ENCODE data around the gene TTC34. TPM values are rescaled to one million over a fixed set of nuclear protein-coding genes. Genes with fewer than 3 reads are reported as not detected.

The TTC34 gene
- total RNA-seq, 4 donors from 2014 or later: not detected

GRCh38 chr1:2590233-2591141 is 211.0 kb downstream of the TTC34 start:
- TF ChIP-seq CTCF (IDR thresholded peaks at IDR 0.05 in 4 of 5, conservative IDR thresholded peaks at IDR 0.05 in 1 of 5): no peak
- no peak for TF ChIP-seq POLR2A (IDR thresholded peaks at IDR 0.05)
- Histone ChIP-seq H3K27ac (no peak overlapping the region), H3K27me3 (peaks cover 3 to 24% (median 5%) of the 10 kb centered on the region in 3 donors), H3K36me3 (no peaks in the 10 kb centered on the region), H3K4me1 (peaks cover 1 to 10% of the 10 kb centered on the region in 2 donors), H3K4me3 (no peak overlapping the region), H3K9me3 (no peaks in the 10 kb centered on the region)
- in situ Hi-C loops (cut with MboI; ENCODE audit: low sequenced_read_pairs in 4 of 4): loop anchor here in 2 of 4 donors (25.0 kb wide), 1 partner anchor 403 kb away; the partner anchor contains the start of gene FAAP20 (in 2 of the 2)
- no peak for DNase-seq
- intact Hi-C loops (cut with DNase I; ENCODE audit: low total_unique reads): no loop called here
- no peak for ATAC-seq

GRCh38 chr1:2589431-2590232 is 211.9 kb downstream of the TTC34 start:
- peaks cover 3 to 16% (median 5%) of the 10 kb centered on the region in 3 donors for H3K27me3 ChIP-seq
- H3K36me3 ChIP-seq: no peaks in the 10 kb centered on the region
- ATAC-seq (no peak), DNase-seq (no peak)
- TF ChIP-seq CTCF (IDR thresholded peaks at IDR 0.05 in 4 of 5, conservative IDR thresholded peaks at IDR 0.05 in 1 of 5) (no peak), POLR2A (IDR thresholded peaks at IDR 0.05) (no peak)
- no peak overlapping the region for H3K27ac ChIP-seq
- intact Hi-C loops (cut with DNase I; ENCODE audit: low total_unique reads): loop anchor here (5.0 kb wide), 1 partner anchor 392 kb away; no protein-coding TSS in a partner anchor
- in situ Hi-C loops (cut with MboI; ENCODE audit: low sequenced_read_pairs in 4 of 4): loop anchor here in 2 of 4 donors (25.0 kb wide), 1 partner anchor 402 kb away; the partner anchor contains the start of gene FAAP20 (in 2 of the 2)
- H3K9me3 ChIP-seq: no peaks in the 10 kb centered on the region
- no peak overlapping the region for H3K4me3 ChIP-seq
- peaks cover 10 to 17% of the 10 kb centered on the region in 2 donors for H3K4me1 ChIP-seq

GRCh38 chr1:2588661-2589430 is 212.6 kb downstream of the TTC34 start:
- in situ Hi-C loops (cut with MboI; ENCODE audit: low sequenced_read_pairs in 4 of 4): loop anchor here in 2 of 4 donors (25.0 kb wide), 1 partner anchor 402 kb away; the partner anchor contains the start of gene FAAP20 (in 2 of the 2)
- Histone ChIP-seq H3K27me3 (peaks cover 0 to 10% (median 3%) of the 10 kb centered on the region in 3 donors), H3K27ac (no peak overlapping the region), H3K4me1 (peaks cover 11 to 17% of the 10 kb centered on the region in 2 donors), H3K9me3 (no peaks in the 10 kb centered on the region), H3K36me3 (no peaks in the 10 kb centered on the region), H3K4me3 (no peak overlapping the region)
- intact Hi-C loops (cut with DNase I; ENCODE audit: low total_unique reads): loop anchor here (5.0 kb wide), 1 partner anchor 392 kb away; no protein-coding TSS in a partner anchor
- DNase-seq: no peak
- no peak for ATAC-seq
- TF ChIP-seq CTCF (IDR thresholded peaks at IDR 0.05 in 4 of 5, conservative IDR thresholded peaks at IDR 0.05 in 1 of 5): no peak
- TF ChIP-seq POLR2A (IDR thresholded peaks at IDR 0.05): no peak
